NCI-H510A (cell line): ENCODE data around the gene FAAP100.
A peak's percentile ranks its signal among the peaks of the same experiment; 100 is the strongest.

ENCODE experiments used
- DNase-seq: peaks from one replicate; lab custom pipeline; 2025; lab: John Stamatoyannopoulos, UW

FAAP100 gene

GRCh38 chr17:81577278-81578000 is 25.3 kb upstream of the FAAP100 start:
- DNase-seq, result no peak

GRCh38 chr17:81576621-81577277 is 24.6 kb upstream of the FAAP100 start:
- no peak for DNase-seq

- DNase-seq, result no peak
These were observed 23.7 kb upstream of the FAAP100 start for GRCh38 chr17:81575836-81576235.

GRCh38 chr17:81574643-81574956 is 22.4 kb upstream of the FAAP100 start:
- no peak for DNase-seq

GRCh38 chr17:81573794-81574642 is 21.9 kb upstream of the FAAP100 start:
- no peak for DNase-seq

- no peak for DNase-seq
These were observed 20.5 kb upstream of the FAAP100 start for GRCh38 chr17:81572563-81573168.

- no peak for DNase-seq
These were observed 18.8 kb upstream of the FAAP100 start for GRCh38 chr17:81570964-81571363.

- DNase-seq, result no peak
These were observed 17.9 kb upstream of the FAAP100 start for GRCh38 chr17:81569986-81570514.

- no peak for DNase-seq
These were observed 16.3 kb upstream of the FAAP100 start for GRCh38 chr17:81568416-81568815.

GRCh38 chr17:81567191-81567590 is 15.0 kb upstream of the FAAP100 start:
- no peak for DNase-seq

- DNase-seq, result peak; percentile 35
These were observed 14.4 kb upstream of the FAAP100 start for GRCh38 chr17:81566461-81567126.

- DNase-seq, result no peak
These were observed 13.1 kb upstream of the FAAP100 start for GRCh38 chr17:81565231-81565630.

GRCh38 chr17:81564778-81565177 is 12.6 kb upstream of the FAAP100 start:
- DNase-seq, result no peak

- DNase-seq, result no peak
These were observed 11.9 kb upstream of the FAAP100 start for GRCh38 chr17:81563861-81564586.

GRCh38 chr17:81561494-81561885 is 9.3 kb upstream of the FAAP100 start:
- no peak for DNase-seq

GRCh38 chr17:81558941-81559806 is 7.0 kb upstream of the FAAP100 start:
- DNase-seq, result no peak

- DNase-seq, result no peak
These were observed 5.9 kb upstream of the FAAP100 start for GRCh38 chr17:81558115-81558468.

- DNase-seq, result no peak
These were observed 5.3 kb upstream of the FAAP100 start for GRCh38 chr17:81557276-81558114.

- DNase-seq, result peak; percentile 90
These were observed 4.7 kb upstream of the FAAP100 start for GRCh38 chr17:81556863-81557262.
